ENCODE results near the gene ZBTB9. TPM values are rescaled to one million over a fixed set of nuclear protein-coding genes. Genes with fewer than 3 reads are reported as not detected.

ZBTB9 gene
- 7.4 and 7.6 TPM in 2 replicates for total RNA-seq

DNA sequence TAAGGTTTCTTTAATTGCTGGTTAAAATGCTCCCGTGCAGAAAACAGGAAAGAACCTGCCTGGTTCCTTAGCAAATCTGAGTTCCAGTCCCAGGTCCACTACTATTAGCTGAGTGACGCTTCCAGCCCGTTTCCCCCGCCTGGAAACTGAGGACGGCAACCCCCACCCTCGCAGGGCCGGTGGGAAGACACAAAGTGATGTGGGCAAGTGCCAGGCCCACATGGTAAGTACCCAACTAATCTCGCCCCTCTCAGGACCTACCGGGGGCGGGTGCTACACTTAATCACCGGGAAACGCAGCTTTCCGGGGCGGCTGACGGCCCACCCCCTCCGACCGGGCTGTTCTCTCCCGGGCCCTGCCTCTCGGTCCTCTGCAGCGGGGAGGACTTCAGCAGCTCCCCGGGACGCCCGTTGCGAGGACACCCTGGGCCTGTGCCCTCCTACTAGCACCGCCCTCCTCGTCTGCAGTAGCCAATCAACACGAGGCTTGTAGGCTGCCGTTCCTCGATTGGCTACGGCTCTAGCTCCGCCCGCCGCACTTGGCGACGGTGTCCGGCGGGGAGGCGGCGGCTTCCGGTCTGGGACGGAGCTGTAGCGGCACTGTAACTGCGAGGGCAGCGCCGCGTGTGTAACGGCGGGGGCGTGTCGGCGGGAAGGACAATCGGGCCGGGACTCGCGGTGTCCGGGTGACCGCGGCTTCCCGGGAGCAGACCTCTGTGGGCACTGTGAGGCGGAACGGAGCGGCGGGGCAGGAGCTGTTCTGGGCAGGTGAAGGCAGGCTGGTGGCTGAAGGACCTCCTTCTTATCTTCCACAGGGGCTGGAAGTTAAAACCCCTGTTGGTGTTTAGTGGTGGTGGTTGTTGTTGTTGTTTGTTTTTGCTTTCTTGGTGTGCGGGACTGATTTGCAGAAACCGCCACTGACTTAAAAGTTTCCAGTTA lies at the start of gene ZBTB9:
TSS of gene ZBTB9 (plus strand) at position 568 of the 938 bp plus-strand sequence. CDS start 525 bp downstream, outside the sequence.
- no peak for TF ChIP-seq CTCF (IDR thresholded peaks at IDR 0.05; ENCODE audit: insufficient read depth, low read length, poor library complexity, severe bottlenecking)
- DNase-seq (ENCODE audit: low read depth) = peak; percentile 75
- Histone ChIP-seq H3K4me3 (ENCODE audit: low read depth, low read length) (peak within 1 kb of the TSS; percentile 75), H3K27me3 (ENCODE audit: control insufficient read depth, insufficient read depth, low read length) (no peaks in the 10 kb centered on the region), H3K36me3 (ENCODE audit: control insufficient read depth, insufficient read depth, low read length) (peaks cover 2% of the 10 kb centered on the region)

- DNase-seq (ENCODE audit: low read depth) = no peak
- Histone ChIP-seq H3K36me3 (ENCODE audit: control insufficient read depth, insufficient read depth, low read length) (peaks cover 6% of the 10 kb centered on the region), H3K4me3 (ENCODE audit: low read depth, low read length) (no peak overlapping the region), H3K27me3 (ENCODE audit: control insufficient read depth, insufficient read depth, low read length) (no peaks in the 10 kb centered on the region)
- TF ChIP-seq CTCF (IDR thresholded peaks at IDR 0.05; ENCODE audit: insufficient read depth, low read length, poor library complexity, severe bottlenecking) = no peak
These were observed 49.5 kb upstream of the ZBTB9 start for GRCh38 chr6:33404884-33405283.

DNA sequence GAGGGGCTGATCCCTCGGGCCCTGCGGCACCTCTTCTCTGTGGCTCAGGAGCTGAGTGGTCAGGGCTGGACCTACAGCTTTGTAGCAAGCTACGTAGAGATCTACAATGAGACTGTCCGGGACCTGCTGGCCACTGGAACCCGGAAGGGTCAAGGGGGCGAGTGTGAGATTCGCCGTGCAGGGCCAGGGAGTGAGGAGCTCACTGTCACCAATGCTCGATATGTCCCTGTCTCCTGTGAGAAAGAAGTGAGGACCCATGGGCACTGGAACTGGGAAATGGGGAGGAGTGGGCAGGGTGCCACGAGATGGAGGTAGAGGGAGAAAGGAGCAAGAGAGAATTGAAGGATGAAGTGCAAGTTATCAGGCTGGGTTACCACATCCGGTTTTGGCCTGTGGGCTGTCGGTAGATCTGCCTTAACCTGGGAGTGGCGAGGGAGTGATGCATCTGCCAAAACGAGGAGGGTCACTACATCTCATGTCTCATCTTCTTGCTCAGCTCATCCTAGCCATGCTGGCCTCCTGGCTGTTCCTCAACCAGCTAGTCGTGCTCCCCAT lies 48.9 kb upstream of the ZBTB9 start:
- Histone ChIP-seq H3K36me3 (ENCODE audit: control insufficient read depth, insufficient read depth, low read length) (peaks cover 6% of the 10 kb centered on the region), H3K27me3 (ENCODE audit: control insufficient read depth, insufficient read depth, low read length) (no peaks in the 10 kb centered on the region), H3K4me3 (ENCODE audit: low read depth, low read length) (no peak overlapping the region)
- no peak for TF ChIP-seq CTCF (IDR thresholded peaks at IDR 0.05; ENCODE audit: insufficient read depth, low read length, poor library complexity, severe bottlenecking)
- DNase-seq (ENCODE audit: low read depth) = no peak

DNA sequence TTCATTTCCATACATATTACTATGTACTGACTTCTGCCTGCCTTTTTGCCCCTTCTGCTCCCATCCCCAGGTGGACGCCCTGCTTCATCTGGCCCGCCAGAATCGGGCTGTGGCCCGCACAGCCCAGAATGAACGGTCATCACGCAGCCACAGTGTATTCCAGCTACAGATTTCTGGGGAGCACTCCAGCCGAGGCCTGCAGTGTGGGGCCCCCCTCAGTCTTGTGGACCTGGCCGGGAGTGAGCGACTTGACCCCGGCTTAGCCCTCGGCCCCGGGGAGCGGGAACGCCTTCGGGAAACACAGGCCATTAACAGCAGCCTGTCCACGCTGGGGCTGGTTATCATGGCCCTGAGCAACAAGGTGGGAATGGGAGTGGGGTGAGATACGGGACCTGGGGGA lies 48.2 kb upstream of the ZBTB9 start:
- Histone ChIP-seq H3K36me3 (ENCODE audit: control insufficient read depth, insufficient read depth, low read length) (peaks cover 6% of the 10 kb centered on the region), H3K27me3 (ENCODE audit: control insufficient read depth, insufficient read depth, low read length) (no peaks in the 10 kb centered on the region), H3K4me3 (ENCODE audit: low read depth, low read length) (no peak overlapping the region)
- no peak for TF ChIP-seq CTCF (IDR thresholded peaks at IDR 0.05; ENCODE audit: insufficient read depth, low read length, poor library complexity, severe bottlenecking)
- no peak for DNase-seq (ENCODE audit: low read depth)

DNA sequence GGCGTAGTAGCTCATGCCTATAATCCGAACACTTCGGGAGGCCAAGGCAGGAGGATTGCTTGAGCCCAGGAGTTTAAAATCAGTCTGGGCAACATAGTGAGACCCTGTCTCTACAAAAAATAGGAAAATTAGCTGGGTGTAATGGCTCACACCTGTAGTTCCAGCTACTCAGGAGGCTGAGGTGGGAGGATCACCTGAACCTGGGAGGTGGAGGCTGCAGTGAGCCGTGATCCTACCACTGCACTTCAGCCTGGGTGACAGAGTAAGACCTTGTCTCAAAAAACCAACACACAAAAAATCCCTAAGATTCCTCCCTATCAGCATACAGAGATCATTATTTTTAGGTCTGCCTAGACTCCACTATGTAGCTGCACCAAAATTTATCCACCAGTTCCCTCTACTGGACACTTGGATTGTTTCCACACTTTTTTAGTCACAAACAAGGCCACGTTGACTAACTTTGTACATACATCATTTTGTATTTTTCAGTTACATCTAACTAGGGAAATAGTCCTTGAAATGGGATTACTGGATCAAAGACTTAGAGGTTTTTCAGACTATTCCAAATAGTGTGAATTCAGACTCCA lies 47.2 kb upstream of the ZBTB9 start:
- TF ChIP-seq CTCF (IDR thresholded peaks at IDR 0.05; ENCODE audit: insufficient read depth, low read length, poor library complexity, severe bottlenecking) = peak; percentile 30
- Histone ChIP-seq H3K27me3 (ENCODE audit: control insufficient read depth, insufficient read depth, low read length) (no peaks in the 10 kb centered on the region), H3K4me3 (ENCODE audit: low read depth, low read length) (no peak overlapping the region), H3K36me3 (ENCODE audit: control insufficient read depth, insufficient read depth, low read length) (peaks cover 6% of the 10 kb centered on the region)
- DNase-seq (ENCODE audit: low read depth) = no peak

All from kidney epithelial cell (primary cell).